Kidney (tissue), 22 donors: ENCODE data around the gene PRRG3. TPM values are rescaled to one million over a fixed set of nuclear protein-coding genes. Genes with fewer than 3 reads are reported as not detected.
A peak's percentile ranks its signal among the peaks of the same experiment; 100 is the strongest.

Experiments
- DNase-seq, 5 donors: peaks; one replicate each; pipeline ENCODE4 v3.0.0-alpha.2; 2013 to 2020
- FAIRE-seq: peaks from 2 replicates; lab custom pipeline; 2012; peaks lifted over from hg19 to GRCh38; lab: Jason Lieb, UNC
- H3K27ac ChIP-seq, 2 donors: one replicate each; pipeline ENCODE4 v1.7.0; 2013; ENCODE audit warnings: low read depth in 2 of 2, low read length in 2 of 2, inconsistent platforms in 1 of 2
- H3K27me3 ChIP-seq: one replicate; pipeline ENCODE4 v1.7.1; 2013; ENCODE audit warnings: low read length, inconsistent platforms; ENCODE audit not compliant: control insufficient read depth, insufficient read depth
- H3K36me3 ChIP-seq, 3 donors: one replicate each; pipeline versions ENCODE4 v1.7.0 to v1.7.1; 2013; ENCODE audit warnings: low read length in 3 of 3, control low read depth in 1 of 3, inconsistent platforms in 1 of 3; ENCODE audit not compliant: insufficient read depth in 3 of 3, control insufficient read depth in 2 of 3
- H3K4me1 ChIP-seq, 3 donors: one replicate each; pipeline versions ENCODE4 v1.7.0 to v1.7.1; 2013; ENCODE audit warnings: low read length in 3 of 3, inconsistent platforms in 1 of 3, low read depth in 1 of 3; ENCODE audit not compliant: control insufficient read depth in 2 of 3, insufficient read depth in 2 of 3
- H3K4me3 ChIP-seq, 3 donors: one replicate each; pipeline versions ENCODE4 v1.7.0 to v1.8.1; 2013; ENCODE audit warnings: low read length in 3 of 3, control low read depth in 1 of 3, inconsistent platforms in 1 of 3
- H3K9ac ChIP-seq, 3 donors: one replicate each; pipeline versions ENCODE4 v1.7.0 to v1.7.1; 2013; ENCODE audit warnings: low read length in 3 of 3, control low read depth in 1 of 3, inconsistent platforms in 1 of 3
- H3K9me3 ChIP-seq, 3 donors: one replicate each; pipeline versions ENCODE4 v1.7.0 to v1.7.1; 2013; ENCODE audit warnings: low read length in 3 of 3, control low read depth in 1 of 3, inconsistent platforms in 1 of 3; ENCODE audit not compliant: control insufficient read depth in 2 of 3, insufficient read depth in 1 of 3
- intact Hi-C: fragments of 100-400 bp; cut with DNase I; formaldehyde crosslinking; loops from one replicate; pipeline ENCODE4 v1.11.1; 2022
- long read RNA-seq, 10 donors: library from polyadenylated mRNA in 1 of 10; unstranded in 1 of 10; transcript quantifications; one replicate each; pipeline ENCODE4 v2.0.0 and lab custom pipeline, GENCODE V29; 2021 to 2026
- polyA plus RNA-seq: library from polyadenylated mRNA; stranded (reverse); fragments of 350-450 nt; fragmentation: Illumina TruSeq; extraction: RNeasy Lipid Tissue Mini Kit (QIAGEN cat#74804); gene quantifications from one replicate; pipeline ENCODE4 v1.2.3, GENCODE V29; 2014; ENCODE audit warnings: low read depth, low replicate concordance; ENCODE audit not compliant: insufficient read depth
- total RNA-seq: library from RNA; stranded (reverse); fragmentation: NEBNext Ultra II Directional; extraction: Animal tissue kit (Norgen Biotek cat#: 25700); gene quantifications from one replicate; pipeline ENCODE4 v1.2.1, GENCODE V29; 2021
- TF ChIP-seq, protein P1 (sequence below): IDR thresholded peaks from 3 replicates; pipeline ENCODE4 v1.5.1; 2012; ENCODE audit warnings: mild to moderate bottlenecking, moderate library complexity, borderline replicate concordance; ENCODE audit not compliant: insufficient read depth; ENCODE audit errors: extremely low read depth
- donor health status: control.
- donor health status: control.
- donor health status: control.
- donor health status: control.
- donor health status: control.
- donor health status: DM: yes; HTN: yes; CAD: no.
- donor health status: Normal renal cell carcinoma (clear cell type).

The PRRG3 gene
- total RNA-seq: 0.44 TPM
- 0.24 TPM for polyA plus RNA-seq
- long read RNA-seq, donor 1: 0 reads
- long read RNA-seq, donor 2: 0 reads
- long read RNA-seq, donor 3: 0 reads
- long read RNA-seq, donor 4, partial matches to known transcripts: 23 of 24 reads
- long read RNA-seq, donor 4, other reads (novel, unspliced or antisense): 0 of 24 reads
- long read RNA-seq, donor 5: 0 reads
- long read RNA-seq, donor 6: 0 reads
- long read RNA-seq, donor 7: 0 reads
- long read RNA-seq, donor 8: 0 reads
- long read RNA-seq, donor 9: 0 reads
- long read RNA-seq, donor 10: 0 reads

DNA sequence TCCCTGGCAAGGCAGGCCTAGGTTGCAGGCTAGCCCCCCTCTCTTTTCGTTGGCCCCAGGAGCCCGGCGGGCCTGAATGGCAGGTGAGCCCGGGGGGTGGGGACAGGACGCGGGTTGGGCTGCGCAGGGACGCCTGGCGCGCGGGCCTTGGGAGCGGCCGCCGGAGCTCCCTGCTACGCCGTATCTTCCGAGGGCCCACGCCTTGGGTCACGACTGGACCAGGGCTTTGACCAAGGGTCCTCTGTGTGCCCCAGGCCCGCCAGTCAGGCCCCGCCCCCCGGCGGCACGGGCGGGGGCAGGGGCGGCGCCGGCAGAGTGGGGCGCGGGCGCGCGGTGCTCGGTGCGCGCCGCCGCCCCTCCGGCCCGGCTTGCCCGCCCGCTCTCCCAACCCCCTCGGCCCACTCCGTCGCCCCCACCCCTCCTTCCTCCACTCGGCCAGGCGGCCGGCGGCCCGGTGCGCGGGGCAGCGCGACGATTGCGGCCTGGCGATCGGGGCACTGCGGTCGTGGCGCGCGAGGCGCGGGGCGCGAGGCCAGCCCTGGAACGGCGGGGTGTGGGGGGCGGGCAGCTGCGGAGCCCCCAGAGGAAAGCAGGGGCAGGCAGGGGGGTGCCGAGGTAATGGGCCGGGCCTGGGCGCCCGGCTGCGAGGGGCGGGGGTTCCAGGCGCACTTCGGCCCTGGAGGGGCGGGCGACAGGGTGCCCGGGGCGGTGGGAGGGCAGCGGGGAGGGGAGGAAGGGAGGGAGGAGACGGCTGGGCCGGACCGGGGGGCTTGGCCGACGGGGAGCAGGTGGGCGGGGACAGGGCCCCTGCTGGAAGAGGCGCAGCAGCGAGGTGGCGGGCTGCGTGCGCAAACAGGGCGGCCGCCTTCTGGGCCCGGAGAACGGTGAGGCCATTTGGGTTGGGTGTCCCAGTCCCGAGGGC, at the start of gene PRRG3:
Gene PRRG3 (plus strand): TSS at position 798 of the 922 bp plus-strand sequence. CDS start 3,357 bp downstream, outside the sequence.
- TF ChIP-seq, protein P1, sequence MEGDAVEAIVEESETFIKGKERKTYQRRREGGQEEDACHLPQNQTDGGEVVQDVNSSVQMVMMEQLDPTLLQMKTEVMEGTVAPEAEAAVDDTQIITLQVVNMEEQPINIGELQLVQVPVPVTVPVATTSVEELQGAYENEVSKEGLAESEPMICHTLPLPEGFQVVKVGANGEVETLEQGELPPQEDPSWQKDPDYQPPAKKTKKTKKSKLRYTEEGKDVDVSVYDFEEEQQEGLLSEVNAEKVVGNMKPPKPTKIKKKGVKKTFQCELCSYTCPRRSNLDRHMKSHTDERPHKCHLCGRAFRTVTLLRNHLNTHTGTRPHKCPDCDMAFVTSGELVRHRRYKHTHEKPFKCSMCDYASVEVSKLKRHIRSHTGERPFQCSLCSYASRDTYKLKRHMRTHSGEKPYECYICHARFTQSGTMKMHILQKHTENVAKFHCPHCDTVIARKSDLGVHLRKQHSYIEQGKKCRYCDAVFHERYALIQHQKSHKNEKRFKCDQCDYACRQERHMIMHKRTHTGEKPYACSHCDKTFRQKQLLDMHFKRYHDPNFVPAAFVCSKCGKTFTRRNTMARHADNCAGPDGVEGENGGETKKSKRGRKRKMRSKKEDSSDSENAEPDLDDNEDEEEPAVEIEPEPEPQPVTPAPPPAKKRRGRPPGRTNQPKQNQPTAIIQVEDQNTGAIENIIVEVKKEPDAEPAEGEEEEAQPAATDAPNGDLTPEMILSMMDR: no peak
- no peak within 1 kb of the TSS for H3K9ac ChIP-seq
- peak in 3 of 5 donors; percentile 48 to 59 (median 49) for DNase-seq
- no peaks in the 10 kb centered on the region for H3K9me3 ChIP-seq
- no peaks in the 10 kb centered on the region for H3K4me1 ChIP-seq
- H3K36me3 ChIP-seq: no peaks in the 10 kb centered on the region
- intact Hi-C loops: no loop called here
- H3K27ac ChIP-seq: no peak within 1 kb of the TSS
- H3K4me3 ChIP-seq: peak within 1 kb of the TSS in 1 of 3 donors; percentile 30
- no peak for FAIRE-seq
- no peaks in the 10 kb centered on the region for H3K27me3 ChIP-seq

DNA sequence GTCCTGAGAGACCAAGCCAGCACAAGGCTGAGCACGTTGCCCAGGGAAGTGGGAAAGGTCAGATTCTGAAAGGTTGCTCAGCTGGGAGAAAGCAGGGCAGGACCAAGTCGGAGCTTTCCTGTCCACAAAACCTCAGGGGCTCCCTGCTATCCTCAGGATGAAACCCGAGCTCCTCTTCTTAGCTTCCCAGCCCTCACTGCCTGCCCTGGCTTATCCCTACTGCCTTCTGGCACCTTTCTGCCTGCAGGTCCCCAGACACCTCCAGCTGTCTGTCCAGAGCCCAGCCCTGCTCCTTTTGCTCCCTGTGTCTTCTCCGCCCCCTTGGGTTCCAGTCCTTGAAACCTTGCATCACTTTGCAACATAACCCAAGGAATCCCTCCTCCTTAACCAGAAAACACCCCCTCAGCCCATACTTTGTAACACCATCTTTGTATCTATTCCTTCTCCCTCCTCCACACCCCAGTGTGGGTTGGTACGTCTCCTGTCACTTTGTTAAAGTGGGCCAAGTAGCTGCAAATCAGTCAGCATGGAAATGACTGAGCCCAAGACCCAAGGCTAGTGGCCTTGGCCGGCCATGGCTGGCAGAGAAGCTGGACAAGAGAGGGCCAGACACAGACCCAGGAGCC, 20.0 kb upstream of the PRRG3 start:
- no peak overlapping the region for H3K27ac ChIP-seq
- DNase-seq (no peak), FAIRE-seq (no peak)
- H3K4me3 ChIP-seq: no peak overlapping the region
- H3K9me3 ChIP-seq: no peaks in the 10 kb centered on the region
- no peaks in the 10 kb centered on the region for H3K36me3 ChIP-seq
- TF ChIP-seq, protein P1: no peak
- H3K27me3 ChIP-seq: no peaks in the 10 kb centered on the region
- H3K4me1 ChIP-seq: no peaks in the 10 kb centered on the region
- no peak overlapping the region for H3K9ac ChIP-seq
- intact Hi-C loops: no loop called here

DNA sequence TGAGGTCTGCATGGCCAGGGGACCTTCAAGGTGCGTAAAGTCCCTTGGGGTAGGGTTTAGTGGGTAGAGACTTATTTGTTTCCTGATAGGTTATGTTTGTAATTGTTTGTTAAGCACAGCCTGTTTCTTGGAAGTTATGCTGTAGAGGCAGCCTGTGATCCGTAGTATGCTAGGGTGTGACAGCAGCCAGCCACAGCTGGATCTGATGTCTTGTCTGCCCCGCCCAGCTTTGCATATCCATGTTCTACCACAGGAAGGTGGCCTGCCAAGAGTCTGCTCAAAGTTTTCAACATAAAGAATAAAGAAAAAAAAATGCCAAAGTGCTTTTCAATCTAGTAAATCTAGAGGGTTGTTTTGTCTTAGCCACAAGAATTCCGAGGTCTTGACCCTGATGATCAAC, 19.1 kb upstream of the PRRG3 start:
- TF ChIP-seq, protein P1: no peak
- Histone ChIP-seq H3K4me1 (no peaks in the 10 kb centered on the region), H3K4me3 (no peak overlapping the region), H3K27me3 (no peaks in the 10 kb centered on the region), H3K9ac (no peak overlapping the region), H3K27ac (no peak overlapping the region), H3K9me3 (no peaks in the 10 kb centered on the region), H3K36me3 (no peaks in the 10 kb centered on the region)
- intact Hi-C loops: no loop called here
- FAIRE-seq: no peak
- no peak for DNase-seq
